COR-L47 (cell line): Measurements from ENCODE around the gene CYBC1.

Experiments
- DNase-seq: peaks from one replicate; lab custom pipeline; 2025; lab: John Stamatoyannopoulos, UW

The CYBC1 gene

DNA sequence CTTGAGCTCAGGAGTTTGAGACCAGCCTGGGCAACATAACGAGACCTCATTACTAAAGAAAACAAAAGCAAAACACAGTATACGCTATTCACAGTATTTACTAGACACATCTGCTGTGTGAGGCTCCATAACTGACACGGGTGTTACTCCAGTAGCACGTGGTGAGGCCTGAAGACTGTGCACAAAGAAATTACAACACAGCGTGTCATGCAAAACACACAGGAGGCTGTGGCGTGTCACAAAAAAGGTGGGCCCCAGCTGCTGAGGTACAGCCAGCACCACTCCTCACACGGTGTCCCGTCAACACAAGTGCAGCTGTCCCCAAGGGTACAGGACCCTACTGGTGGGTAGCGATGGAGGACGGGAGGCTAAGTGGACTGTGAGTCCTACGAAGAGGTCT, 2.7 kb downstream of the CYBC1 start:
- DNase-seq = no peak

DNA sequence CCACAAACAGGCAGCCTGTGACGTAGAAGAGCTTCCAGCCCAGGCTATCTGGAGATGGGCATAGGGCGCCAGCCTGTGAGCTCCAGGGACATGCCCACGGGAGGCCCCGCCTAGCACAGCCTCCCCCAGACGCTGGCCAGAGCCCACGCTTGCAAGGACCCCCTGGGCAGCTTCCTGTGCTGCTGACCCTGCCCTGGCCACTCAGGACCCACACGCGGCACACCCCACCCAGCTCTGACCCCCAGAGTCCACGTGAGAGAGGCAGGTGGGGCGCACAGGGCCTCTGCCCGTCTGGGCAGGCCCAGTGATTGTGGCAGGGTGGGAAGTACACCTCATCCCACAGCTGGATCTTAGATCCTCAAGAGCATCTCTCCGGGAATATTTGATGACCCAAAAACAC, 3.9 kb downstream of the CYBC1 start:
- no peak for DNase-seq

DNA sequence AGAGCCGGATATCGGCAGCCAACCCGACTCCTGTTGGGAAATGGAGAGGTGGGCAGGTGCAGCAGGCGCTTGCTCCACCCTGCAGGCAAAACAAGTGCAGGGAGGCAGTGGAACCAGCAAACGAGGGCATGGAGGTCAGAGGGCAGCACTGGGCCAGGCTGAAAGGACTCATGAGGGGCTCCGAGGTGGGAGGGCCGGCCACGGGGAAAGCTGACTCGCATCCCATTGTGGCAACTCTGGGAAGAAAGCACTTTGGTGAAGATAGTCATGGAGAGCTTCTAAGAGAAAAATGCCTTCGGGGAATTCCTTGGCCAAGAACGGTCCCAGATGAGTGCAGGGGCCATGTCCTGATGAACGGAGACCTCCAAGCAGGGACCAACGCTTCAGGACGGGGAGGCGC, 4.4 kb downstream of the CYBC1 start:
- no peak for DNase-seq

DNA sequence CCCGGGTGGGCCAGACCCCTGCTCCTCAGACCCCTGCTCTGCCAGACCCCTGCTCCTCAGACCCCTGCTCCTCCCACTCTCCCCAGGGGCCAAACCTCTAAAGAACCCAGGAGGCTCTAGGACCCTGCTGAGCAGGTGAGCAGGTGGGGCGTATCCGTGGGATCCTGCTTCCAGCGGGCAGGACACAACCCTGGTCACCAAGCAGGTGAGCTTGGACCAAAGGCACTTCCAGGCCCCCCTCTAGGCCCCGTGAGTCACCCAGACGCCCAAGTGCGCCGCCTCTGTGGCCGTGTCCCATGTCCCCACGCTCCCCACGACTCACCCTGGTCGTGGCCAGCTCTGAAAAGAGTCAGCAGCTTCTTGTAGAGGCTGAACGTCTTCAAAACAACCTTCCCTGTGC, 5.0 kb downstream of the CYBC1 start:
- no peak for DNase-seq

DNA sequence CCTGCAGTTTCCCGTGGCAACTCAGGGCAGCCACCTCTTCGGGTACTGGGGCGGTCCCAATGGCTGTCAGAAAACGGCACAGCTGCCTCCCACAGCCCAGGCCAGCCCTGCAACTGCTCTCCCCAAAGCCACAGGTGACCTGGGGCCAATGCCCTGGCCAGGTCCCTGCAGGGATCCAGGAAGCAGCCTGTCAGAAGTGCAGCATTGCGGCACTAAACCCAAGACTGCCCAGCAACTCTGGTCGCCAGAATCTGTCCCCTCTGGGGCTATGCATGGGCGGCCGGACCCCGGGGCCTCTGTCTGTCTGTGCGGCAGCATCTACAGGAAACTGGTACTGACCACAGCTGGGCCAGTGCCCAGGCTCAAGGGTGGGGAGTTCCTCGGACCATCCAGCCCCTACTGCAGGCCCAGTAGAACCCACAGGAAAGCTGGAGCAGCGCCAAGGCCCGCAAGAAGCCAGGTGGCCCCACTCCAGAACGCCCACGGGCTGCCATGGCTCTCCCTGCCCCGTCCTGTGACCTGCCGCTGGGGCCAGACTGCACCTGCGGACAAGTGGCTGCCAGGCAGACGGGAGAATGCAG, 5.5 kb downstream of the CYBC1 start:
- DNase-seq = no peak

DNA sequence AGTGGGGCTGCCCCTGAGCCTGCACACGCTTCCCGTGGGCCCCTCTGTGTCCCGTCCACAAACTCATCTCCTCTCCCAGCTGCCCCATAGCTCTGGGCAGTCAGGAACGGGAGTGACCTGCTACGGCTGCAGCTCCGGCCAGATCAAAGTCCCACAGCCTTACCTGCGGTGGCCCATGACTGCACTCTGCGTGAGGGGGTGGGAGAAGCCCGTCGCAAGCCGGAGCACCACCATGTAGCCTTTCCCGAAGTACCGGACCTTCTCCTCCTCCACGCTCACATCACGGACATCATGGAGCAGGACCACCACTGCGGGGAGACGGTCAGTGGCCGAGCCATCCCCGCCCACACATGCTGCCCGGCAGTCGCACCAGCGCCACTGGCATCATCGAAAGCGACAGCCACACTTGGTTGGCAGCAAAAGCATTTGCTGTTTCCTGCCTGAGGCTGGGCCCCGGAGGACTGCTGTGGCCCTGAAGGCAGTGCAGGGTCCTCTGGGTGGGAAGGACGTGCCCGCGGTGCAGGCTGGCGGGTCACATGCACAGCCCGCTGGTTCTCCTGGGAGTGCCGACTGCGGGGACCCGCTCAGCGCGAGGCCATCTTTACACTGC, 6.2 kb downstream of the CYBC1 start:
- DNase-seq = no peak

DNA sequence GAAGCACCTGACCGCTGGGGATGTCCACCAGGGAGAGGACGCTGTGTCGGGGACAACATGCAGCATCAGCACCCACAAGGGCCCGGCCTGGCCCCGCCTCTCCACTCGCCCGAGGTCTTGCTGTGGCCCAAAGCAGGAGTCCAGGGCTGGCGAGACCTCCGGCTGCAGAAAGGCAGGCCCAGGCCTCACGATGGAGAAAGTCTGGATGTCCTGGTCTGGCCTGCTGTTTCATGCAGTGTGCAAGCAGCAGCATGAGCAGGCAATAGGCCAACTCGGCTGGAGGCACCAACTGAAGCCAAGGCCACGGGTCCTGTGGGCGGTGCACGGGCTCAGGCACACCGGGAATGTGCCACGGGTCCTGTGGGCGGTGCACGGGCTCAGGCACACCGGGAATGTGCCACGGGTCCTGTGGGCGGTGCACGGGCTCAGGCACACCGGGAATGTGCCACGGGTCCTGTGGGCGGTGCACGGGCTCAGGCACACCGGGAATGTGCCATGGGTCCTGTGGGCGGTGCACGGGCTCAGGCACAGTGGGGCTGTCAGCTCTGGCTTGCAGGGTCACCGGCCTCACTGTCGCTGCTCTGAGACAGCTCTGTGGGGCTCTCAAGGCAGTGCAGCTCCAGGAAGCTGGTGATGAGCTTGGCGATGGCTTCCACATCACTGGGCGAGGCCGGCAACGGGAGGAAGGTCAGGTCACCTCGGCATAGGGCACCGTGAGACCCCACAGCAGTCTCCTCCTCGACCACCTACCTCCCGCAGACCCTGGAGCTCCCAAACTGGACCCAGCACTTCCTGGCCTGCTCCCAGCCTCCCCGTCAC, 6.9 kb downstream of the CYBC1 start:
- DNase-seq = no peak

DNA sequence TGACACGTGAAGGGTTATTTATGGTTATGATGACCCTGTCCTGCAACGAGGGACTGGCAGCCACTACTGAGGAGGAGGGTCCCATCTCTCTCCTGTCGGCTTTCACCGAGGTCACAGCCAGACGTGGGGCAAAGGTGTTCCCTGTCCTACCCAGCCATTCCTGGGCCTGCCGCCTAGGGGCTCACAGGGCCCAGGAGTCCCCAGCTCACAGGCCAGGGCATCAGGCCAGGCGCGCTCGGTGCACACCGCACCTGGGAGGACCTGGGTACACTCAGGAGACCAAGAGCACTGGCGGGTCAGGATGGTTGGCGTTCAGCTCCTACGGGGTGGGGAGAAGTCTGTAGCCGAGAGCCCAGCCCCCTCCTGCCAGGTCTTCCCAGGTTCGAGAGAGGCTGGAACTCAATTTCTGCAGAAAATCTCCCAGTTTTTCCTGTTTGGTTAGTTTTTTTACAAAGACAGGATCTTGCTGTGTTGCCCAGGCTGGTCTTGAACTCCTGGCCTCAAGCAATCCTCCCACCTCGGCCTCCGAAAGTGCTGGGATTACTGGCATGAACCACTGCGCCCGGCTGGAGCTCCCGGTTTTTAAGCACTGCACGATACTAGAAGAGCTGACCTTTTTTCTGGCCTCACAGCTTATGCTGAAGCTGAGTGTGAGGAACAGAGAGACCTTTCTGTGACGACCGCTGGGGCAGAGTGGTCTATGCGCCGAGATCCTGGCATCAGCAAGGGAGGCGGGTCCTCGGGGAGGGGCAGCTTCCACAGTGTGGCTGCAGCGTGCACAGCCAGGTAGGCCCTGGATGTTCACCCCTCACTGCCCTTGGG, 7.7 kb downstream of the CYBC1 start:
- DNase-seq = no peak

DNA sequence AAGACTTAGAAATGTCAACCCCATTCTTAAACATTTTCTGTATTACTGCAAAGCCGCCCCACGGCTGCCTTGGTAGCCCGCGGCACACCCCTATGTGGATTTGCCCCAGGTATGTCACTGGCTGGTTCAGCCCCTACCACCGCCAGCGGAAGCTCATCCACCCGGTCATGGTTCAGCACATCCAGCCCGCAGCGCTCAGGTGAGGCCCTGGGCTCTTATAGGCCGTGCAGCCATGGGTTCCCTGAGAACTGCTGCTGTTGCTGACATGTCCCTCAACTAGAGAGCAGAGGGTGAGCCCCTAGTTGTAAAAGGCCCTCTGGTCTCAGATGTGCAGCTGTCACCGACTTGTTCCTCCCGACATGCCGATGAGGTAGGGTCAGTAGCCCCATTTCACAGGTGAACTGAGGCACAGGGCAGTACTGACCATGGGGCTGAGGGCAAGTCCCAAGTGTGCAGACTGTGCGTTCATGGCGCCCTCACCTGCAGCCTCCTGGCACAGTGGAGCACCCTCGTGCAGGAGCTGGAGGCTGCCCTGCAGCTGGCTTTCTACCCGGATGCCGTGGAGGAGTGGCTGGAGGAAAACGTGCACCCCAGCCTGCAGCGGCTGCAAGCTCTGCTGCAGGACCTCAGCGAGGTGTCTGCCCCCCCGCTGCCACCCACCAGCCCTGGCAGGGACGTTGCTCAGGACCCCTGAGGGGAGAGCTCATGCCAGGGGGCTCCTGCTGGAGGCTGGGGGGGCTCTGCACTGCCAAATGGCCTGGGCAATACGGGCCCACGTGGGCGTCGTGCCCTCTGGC, 8.7 kb downstream of the CYBC1 start:
- DNase-seq = no peak

DNA sequence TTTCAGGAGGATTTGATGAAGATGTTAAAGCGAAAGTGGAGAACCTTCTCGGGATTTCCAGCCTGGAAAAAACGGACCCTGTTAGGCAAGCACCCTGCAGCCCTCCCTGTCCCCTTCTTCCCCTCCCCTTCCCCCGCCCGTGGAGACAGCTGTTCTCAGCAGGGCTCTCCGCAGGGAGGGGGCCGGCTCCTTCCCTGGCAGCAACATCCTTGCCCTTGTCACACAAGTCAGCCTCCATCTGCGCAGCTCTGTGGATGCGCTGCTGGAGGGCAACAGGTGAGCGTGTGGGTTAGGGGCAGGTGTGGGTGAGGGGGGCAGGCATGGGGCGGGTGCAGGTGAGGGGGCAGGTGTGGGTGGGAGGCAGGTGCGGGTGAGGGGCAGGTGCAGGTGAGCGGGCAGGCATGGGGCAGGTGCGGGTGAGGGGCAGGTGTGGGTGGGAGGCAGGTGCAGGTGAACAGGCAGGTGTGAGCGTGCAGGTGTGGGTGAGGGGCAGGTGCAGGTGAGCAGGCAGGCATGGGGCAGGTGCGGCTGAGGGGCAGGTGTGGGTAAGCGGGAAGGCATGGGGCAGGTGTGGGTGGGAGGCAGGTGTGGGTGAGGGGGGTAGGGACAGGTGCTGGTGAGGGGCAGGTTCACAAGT, 9.4 kb downstream of the CYBC1 start:
- no peak for DNase-seq

DNA sequence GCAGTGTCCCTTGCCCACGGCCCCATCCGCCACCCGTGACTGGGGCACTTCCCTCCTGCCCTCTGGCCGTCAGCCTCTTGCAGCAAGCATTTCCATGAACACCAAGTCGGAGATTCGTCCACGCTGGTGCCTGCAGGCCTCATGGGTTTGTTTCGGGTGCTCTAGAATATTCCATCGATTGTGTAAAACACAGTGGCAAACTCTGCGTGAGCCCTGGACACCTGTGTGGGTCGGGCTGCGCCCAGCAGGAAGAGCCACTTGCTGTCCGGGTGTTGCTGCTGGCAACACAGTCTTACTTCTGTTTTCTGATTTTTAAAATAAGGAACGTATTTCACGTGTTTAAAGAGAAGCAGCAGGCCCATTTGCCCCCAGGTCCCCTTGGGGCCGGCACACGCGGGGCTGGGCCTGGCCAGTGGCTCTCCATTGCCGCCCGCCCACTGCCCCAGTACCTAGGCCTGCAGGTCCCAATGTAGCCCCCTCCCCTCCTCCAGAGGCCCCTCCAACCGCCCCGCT, 10.0 kb downstream of the CYBC1 start:
- DNase-seq = no peak

DNA sequence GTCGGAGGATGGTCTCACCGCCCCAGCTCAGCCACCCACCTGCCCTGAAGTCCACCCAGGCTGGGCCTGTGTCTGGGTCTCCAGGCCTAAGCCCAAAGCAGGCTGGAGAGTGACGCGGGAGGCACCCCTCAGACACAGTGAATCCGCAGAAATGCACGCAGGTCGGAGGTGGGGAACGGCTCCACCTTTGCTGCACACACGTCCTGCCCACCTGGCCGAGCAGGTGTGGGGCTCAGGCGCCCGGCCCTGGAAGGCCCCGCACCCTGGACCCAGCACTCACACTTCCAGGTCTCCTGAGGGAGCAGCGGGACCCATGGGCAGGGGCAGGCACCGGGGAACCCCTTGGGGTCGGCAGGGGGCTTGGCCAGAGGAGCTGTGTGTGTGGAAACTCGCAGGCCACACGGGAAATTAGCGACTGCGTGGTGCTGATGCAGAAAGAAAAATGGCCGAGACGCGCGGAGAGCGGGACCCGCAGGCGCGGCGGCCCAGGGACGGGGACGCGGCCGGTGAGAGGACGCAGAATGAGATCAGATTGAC, 10.7 kb downstream of the CYBC1 start:
- no peak for DNase-seq

DNA sequence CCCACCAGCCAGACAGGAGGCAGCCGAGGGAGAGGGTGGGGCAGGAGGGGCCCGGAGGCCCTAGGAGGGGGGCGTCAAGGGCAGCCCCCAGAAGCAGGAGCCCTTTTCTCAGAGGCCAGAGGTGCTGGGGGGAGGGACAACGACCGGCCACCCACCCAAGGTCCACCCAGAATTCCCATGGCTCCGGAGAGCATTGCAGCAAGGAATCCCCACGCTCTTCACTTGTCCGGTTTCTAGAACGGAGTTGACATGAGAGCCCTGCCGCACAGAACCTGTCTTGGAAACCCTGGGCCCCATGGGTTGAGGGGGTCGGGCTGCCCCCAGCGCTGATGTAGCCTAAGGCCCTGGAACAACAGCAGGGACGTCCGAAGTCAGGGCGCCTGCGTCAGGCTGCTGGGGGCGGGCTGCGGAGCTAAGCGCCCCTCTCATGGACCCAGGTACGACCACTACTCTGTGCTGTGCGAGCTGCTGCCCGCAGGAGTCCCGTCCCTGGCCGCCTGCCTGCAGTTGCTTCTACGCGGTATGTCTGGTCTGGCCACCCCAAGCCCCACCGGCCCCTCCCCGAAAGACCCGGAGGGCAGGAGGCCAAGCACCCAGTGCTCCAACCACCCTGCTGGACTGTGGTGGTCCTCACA, 11.2 kb downstream of the CYBC1 start:
- DNase-seq = no peak

DNA sequence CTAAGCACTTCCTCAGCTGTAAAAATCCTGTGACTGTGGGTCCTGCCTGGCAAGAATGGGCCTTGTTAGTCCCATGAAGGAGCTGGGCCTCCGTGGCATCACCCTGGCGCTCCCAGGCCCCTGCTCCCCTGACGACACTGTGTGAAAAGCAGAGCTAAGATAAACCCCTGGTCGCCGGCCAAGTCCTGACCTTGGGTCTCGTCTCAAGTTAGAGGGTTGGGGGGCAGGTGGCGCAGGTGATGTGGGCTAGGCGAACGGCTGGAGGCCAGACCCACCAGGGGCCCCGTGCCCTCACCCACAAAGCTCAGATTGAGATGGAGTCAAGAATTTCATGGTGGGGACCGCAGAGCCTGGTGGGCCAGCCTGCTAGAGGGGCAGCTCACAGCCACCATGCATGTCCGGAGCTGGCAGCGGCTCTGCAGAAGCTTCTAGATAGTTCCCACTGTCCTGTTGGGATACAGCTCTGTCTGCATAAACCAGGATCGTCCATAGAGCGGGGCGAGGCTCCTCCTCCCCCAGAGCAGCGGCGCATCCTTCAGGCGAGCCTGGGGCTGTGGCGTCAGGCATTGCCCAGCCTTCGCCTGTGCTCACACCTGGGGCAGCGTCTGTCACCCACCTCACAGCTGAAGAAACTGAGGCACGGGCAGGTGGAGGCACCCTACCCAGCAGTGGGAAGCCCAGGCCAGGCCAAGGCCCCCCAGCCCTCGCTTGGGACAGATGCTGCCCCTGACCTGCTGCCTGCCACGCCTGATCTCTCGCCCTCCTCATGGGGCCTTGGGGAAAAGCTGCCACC, 12.0 kb downstream of the CYBC1 start:
- no peak for DNase-seq

DNA sequence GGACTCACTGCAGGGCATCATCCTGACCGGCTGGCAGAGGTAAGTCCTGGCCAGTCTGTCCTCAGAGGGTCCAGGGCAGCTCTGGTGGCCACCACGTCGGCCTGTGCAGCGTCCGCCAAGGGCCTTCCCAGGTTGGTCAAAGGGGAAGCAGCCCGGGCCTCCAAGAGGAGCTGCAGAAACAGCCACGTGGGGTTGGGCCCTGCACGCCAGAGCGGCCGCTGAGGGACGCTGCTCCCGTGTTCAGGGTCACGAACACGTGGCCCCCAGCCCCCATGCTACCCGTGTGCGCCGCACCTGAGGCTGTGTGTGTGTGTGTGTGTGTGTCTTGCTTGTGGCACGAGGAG, 13.3 kb downstream of the CYBC1 start:
- DNase-seq = no peak

DNA sequence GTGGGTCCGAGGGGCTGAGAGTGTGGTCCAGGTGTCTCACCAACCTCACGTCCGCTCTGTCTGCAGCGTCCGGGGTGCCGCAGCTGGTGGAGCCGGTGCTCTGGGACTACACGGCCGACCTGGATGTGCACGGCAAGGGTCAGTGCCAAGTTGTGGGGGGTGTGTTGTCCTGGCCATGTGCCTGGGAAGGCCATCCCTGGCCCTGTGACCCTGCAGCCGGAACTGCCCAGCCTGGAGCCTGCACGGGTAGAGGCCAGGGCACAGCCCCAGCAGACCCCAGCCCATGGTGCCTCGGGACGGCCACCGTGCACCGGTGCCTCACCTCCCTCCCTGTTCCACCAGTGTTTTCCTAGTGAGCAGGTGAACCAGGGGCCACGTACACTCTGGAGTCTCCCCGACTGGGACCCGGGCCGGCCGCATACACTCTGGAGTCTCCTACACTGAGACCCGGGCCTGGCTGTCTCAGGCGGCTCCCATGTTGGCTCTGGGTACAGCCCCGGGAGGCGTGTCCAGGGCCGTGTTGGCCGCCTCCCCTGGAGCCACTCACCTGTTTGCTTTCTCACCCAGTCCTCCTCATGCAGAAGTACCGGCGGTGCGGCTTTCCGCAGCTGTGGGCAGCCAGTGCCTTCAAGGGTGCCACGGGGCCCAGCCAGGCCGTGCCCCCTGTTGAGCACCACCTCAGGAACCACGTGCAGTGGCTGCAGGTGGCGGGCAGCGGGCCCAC, 13.8 kb downstream of the CYBC1 start:
- DNase-seq = no peak

DNA sequence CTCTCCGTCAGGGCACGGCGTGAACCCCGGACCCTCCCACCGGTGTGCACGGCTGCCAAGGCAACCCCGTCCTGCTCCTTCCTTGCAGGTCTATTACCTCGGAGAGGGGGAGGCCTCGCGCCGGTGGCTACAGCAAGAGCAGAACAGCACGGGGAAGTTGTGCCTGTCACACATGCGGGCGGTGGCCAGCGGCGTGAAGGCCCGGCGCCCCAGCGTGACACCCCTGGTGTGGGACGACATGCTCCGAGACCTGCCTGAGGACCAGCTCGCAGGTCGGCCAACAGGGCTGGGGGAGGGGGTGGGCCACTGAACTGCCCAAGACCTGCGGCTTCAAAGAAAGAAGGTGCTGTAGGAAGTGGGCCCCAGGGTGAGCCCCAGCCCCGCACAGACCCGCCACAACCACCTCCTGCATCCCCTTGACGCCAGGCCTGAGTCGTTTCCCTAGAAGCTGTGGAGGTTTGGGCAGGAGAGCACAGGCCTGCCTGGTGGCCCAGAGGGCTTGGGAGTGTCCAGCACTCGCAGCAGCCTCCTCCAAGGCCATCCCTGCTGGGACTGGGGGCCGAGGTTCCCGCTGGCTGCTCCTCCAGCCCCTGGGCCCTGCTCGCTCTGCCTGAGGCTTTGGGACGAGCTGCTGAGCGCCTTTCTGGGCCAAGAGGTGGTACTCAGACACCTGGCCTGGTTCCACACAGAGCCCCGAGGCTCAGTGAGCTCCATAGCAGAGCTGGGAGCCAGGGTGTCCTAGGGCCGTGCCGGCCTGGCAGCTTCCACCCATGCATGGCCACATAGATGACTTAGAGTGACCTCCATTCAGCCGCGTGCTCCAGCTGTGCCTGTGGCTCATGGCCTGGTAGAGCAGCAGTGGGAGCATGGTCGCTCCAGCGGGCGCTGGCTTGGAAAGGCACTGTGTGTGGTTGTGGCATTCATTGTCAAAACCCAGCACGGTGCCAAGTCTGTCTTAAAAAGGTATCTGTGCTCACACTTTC, 14.7 kb downstream of the CYBC1 start:
- no peak for DNase-seq

DNA sequence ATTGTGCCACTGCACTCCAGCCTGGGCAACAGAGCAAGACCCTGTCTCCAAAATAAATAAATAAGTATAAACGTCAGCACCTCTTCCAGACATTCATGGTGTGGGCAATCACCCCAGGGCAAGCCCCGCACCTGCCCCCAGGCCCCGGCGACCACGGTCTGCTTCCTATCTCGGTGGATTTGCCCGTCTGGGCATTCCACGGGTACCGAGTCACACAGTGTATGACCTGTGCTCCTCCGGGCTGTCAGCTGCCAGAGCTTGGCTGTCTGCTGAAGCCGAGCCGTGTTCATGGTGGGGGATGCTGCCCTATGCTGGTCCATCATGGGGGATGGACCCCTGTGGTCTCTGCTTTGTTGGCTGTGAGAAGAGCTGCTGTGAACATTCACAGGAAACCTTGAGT, 15.4 kb downstream of the CYBC1 start:
- no peak for DNase-seq
